ENCODE measurements around the gene TCFL5.

TCFL5 gene

GRCh38 chr20:62880147-62880934, 18.7 kb upstream of the TCFL5 start:
- DNase-seq (ENCODE audit: low spot score): no peak

GRCh38 chr20:62879275-62880146, 17.9 kb upstream of the TCFL5 start:
- DNase-seq (ENCODE audit: low spot score): no peak

- no peak for DNase-seq (ENCODE audit: low spot score)
Observed at GRCh38 chr20:62878244-62879038, 16.8 kb upstream of the TCFL5 start.

- DNase-seq (ENCODE audit: low spot score): no peak
Observed at GRCh38 chr20:62876902-62877816, 15.5 kb upstream of the TCFL5 start.

- DNase-seq (ENCODE audit: low spot score): no peak
Observed at GRCh38 chr20:62876501-62876901, 14.9 kb upstream of the TCFL5 start.

- no peak for DNase-seq (ENCODE audit: low spot score)
Observed at GRCh38 chr20:62875419-62876361, 14.1 kb upstream of the TCFL5 start.

GRCh38 chr20:62874964-62875344, 13.3 kb upstream of the TCFL5 start:
- no peak for DNase-seq (ENCODE audit: low spot score)

GRCh38 chr20:62873681-62874031, 12.0 kb upstream of the TCFL5 start:
- peak; percentile 47 for DNase-seq (ENCODE audit: low spot score)

GRCh38 chr20:62873280-62873679, 11.7 kb upstream of the TCFL5 start:
- DNase-seq (ENCODE audit: low spot score): no peak

GRCh38 chr20:62872862-62873261, 11.2 kb upstream of the TCFL5 start:
- no peak for DNase-seq (ENCODE audit: low spot score)

- DNase-seq (ENCODE audit: low spot score): no peak
Observed at GRCh38 chr20:62872184-62872847, 10.7 kb upstream of the TCFL5 start.

GRCh38 chr20:62864207-62864606, 2.6 kb upstream of the TCFL5 start:
- DNase-seq (ENCODE audit: low spot score): no peak

- DNase-seq (ENCODE audit: low spot score): peak; percentile 22
Observed at GRCh38 chr20:62860924-62861691, 514 bp downstream of the TCFL5 start.

- no peak for DNase-seq (ENCODE audit: low spot score)
Observed at GRCh38 chr20:62860391-62860923, 1.2 kb downstream of the TCFL5 start.

- DNase-seq (ENCODE audit: low spot score): no peak
Observed at GRCh38 chr20:62859721-62860120, 1.9 kb downstream of the TCFL5 start.

GRCh38 chr20:62858058-62858830, 3.4 kb downstream of the TCFL5 start:
- DNase-seq (ENCODE audit: low spot score): no peak

GRCh38 chr20:62856931-62857619, 4.5 kb downstream of the TCFL5 start:
- DNase-seq (ENCODE audit: low spot score): no peak
